Measurements from ENCODE around the gene BCLAF1.

Gene BCLAF1, protein sequence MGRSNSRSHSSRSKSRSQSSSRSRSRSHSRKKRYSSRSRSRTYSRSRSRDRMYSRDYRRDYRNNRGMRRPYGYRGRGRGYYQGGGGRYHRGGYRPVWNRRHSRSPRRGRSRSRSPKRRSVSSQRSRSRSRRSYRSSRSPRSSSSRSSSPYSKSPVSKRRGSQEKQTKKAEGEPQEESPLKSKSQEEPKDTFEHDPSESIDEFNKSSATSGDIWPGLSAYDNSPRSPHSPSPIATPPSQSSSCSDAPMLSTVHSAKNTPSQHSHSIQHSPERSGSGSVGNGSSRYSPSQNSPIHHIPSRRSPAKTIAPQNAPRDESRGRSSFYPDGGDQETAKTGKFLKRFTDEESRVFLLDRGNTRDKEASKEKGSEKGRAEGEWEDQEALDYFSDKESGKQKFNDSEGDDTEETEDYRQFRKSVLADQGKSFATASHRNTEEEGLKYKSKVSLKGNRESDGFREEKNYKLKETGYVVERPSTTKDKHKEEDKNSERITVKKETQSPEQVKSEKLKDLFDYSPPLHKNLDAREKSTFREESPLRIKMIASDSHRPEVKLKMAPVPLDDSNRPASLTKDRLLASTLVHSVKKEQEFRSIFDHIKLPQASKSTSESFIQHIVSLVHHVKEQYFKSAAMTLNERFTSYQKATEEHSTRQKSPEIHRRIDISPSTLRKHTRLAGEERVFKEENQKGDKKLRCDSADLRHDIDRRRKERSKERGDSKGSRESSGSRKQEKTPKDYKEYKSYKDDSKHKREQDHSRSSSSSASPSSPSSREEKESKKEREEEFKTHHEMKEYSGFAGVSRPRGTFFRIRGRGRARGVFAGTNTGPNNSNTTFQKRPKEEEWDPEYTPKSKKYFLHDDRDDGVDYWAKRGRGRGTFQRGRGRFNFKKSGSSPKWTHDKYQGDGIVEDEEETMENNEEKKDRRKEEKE

DNA sequence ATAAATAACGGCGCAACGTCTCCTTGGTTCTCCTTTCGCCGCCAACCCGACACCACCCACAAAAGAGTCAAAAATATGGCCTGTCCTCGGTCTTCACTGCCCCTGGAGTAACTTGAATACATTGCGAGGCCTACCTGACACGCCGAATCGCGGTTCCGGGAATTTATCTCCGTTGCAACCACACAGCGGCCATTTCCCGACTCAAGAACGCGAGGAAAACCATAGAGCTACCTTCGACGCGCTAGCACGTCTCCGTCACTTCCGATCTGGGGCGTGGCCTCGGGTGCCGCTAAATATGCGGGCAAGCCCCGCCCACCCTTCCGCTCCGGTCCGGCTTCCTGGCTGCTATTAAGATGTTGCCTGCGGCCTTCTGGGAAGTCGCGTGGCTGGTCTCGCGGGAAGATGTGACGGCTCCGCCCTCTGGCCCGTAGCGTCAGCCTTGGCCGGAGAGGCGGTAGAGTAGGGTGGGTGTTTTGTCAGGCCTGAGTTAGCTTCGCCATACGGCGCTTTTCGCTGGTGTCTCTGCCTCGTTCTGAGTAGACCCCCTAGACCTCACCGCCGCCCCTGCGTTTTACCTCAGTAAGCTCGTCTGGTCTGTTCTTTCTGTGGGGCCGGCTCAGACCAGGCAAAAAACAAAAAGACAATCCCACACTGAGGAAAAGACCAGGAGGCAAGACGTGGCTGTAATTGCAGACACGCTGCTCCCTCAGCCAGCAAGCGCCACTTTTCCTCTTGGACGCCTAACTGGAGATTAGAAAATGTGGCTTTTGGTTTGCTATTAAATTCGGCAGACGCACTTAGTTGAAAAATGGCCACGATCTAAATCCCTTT is at the start of gene BCLAF1:
TSS of gene BCLAF1 (minus strand) at position 268 of the 831 bp plus-strand sequence. CDS start 9,980 bp downstream, outside the sequence.
- DNase-seq: peak; percentile 79 to 100 (median 99)

DNA sequence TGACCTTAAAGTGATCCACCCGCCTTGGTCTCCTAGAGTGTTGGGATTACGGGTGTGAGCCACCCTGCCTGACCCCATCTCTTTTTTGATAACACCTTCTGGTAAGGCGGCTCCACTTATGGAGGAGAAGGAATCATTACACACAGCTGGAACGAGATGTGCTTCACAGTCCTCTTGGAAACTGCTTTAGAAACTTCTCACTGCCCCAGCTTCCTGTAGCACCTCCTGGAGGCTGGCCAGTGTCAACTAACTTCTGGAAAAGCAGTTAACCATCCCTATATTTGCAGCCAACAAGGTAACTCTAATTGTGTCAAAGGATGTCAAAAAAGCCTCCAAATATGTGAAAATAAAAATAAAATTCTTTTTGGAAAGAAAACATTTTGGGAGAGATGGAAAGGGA is 48.8 kb upstream of the BCLAF1 start:
- no peak for DNase-seq

DNA sequence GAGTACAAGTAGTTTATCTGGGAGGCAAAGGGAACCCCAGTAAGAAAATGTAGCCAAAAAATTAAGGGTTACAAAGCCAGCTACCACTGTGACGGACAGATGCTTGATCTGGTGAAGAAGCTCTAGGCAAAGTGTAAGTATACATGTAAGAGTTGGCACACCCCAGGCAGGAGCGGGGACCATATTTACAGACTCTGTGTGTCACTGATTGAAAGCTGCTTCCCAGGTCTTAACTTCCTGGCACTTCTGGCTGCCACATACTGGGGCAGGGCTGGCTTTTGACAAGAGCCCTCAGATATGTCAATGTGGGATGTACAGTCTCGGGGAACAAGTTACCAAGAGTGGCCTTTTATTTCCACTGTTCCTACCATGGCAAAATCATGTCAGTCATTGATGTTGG is 48.0 kb upstream of the BCLAF1 start:
- no peak for DNase-seq

DNA sequence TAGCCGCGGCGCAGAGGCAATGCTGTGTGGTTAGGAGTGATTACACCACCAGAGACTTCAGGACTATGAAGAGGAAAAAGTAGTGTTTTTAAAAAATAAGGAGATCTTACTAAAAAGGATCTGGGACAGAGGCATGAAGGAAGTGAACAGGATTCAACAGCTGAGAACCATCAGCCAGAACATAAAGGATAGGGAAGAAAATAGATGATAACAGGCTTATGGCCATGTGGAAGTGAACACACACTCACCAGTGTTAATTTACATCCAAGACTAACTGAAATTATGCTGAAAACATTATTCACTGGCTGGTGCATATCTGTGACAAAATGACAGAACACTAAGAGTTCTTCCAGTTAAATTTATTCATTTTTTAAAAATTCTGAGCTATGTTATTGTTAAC is 47.5 kb upstream of the BCLAF1 start:
- no peak for DNase-seq

DNA sequence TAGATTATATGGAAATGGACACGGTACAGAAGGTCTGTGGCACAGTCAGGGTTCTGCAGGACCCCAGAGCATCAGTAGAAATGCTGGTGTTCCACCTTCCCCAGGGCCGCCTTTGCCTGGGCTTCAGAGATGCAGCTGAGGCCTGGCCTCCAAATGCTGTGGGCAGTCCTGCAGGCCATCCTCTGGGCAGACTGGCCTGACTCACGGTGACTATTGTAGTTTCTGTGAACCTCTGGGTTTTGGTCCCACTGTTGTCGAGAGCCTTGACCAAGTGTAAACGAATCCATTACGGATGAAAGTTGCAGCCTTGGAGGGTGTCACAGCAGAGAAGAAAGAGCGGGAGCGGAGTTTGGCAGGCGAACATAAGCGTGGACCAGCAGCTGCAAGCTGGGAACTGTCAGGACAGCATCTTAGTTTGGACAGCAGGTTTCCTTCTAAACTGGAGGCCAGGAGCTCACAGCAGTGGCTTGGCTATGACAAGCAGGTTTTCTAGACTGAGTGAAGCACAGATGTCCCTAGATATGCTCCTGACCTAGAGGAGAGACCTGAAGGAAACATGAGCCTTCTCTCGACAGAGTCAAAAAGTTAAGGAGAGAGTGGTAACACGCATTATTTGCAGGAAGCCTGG is 46.2 kb upstream of the BCLAF1 start:
- DNase-seq: peak in 8 of 51 donors; percentile 5 to 46 (median 16)

DNA sequence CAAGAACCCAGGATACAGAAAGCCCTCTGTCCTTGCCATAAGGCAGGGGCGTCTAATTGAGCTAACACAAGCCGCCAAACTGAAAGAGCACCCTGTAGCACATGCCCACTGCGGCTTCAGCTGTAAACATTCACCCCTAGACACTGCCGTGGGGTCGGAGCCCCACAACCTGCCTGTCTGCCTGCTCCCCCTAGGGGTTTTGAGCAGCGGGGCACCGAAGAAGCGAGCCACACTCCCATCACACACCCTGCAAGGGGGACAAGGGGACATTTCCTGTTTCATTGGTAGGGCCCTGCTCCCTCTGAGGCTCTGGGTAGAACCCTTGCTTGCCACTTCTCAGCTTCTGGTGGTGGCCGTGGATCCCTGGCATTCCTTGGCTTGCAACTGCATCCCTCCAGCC is 45.2 kb upstream of the BCLAF1 start:
- DNase-seq: peak in 9 of 51 donors; percentile 9 to 61 (median 24)

DNA sequence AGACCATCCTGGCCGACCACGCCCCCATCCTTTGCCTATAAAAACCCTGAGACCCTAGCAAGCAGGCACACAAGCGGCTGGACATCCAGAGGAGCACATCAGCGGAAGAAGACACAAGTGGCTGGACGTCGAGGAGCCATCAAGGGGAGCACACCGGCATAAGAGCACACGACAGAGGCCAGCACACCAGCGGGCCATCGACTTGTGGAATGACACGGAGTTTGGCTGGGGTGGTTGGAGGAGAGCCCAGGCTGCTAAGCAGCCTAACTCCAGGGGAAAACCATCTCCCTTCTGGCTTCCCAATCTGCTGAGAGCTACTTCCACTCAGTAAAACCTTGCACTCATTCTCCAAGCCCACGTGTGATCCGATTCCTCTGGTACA is 44.8 kb upstream of the BCLAF1 start:
- DNase-seq: peak in 10 of 51 donors; percentile 21 to 61 (median 40)

DNA sequence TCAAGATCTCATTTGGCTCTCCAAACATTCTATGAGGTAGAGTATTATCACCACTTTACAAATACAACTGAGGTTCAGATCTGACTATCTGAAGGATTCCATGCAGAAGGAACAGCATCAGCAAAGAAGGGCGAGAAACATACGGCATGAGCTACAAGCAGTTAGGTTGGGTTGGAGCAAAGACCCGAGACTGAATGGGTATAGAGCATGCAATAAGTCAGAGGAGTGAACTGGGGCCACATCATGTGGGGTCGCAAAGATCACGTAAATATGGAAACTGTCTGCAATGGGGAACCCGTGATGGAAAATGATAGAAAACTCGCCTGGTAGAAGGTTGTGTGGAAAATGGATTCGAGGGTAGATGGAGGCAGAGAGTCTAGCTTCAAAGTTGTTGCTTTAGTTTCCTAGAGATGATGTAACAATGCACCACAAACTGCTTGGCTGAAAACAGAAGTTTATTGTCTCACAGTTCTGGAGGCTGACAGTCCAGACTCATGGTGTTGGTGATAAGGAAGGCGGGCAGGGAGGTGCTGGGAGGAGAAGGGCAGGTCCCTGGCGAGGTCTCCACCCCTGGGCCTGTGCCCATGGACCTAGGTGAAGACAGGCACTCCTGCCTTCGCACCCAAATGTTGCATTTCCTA is 44.3 kb upstream of the BCLAF1 start:
- DNase-seq: no peak

DNA sequence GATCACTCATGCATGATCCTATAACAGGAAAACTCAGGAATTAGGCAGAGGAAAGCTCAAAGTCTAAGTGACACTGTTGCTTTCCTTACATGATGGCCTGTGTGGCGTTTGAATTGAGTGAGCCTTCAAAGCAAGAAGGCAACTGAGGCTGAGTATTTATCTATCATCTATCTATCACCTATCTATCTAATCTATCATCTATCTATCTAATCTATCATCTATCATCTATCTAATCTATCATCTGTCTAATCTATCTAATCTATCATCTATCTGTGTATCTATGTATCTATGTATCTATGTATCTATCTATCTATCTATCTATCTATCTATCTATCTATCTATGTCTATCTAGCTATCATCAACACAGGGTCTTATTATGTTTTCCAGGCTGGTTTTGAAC is 41.8 kb upstream of the BCLAF1 start:
- no peak for DNase-seq

DNA sequence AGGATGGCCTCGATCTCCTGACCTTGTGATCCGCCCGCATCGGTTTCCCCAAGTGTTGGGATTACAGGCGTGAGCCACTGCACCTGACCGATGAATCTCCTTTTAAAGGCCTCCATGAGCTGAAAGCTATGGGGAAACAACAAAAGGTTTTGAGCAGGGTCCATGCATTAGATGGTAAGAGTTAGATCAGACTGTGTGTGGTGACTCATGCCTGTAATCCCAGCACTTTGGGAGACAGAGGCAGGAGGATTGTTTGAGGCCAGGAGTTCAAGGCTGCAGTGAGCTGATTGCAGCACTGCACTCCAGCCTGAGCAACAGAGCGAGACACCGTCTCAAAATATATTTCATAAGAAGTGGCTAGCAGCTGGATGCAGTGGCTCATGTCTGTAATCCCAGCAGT is 41.0 kb upstream of the BCLAF1 start:
- no peak for DNase-seq

DNA sequence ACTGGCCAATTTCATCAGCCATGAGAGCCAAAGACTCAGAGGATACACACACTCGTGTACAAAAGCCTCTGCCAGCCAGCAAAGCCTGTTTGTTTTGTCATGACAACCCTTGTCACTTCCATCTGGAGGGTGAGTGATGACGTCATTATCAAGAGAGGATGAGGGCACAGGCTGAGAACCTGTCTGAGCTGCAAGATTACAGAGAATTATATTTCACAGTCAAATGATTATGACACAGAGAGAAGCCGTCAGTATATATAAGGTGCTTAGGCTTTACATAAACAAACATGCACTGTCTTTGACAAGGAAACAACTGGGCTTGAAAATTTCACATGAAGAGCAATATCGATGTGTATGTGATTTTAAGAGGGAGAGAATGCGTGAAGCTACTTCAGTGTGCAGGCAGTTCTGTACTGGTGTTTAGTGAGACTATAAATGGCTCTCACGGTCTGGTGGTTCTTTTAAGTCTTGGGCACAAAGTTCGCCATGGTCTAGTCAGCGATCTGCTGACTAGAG is 36.5 kb upstream of the BCLAF1 start:
- peak in 7 of 51 donors; percentile 6 to 27 (median 17) for DNase-seq

DNA sequence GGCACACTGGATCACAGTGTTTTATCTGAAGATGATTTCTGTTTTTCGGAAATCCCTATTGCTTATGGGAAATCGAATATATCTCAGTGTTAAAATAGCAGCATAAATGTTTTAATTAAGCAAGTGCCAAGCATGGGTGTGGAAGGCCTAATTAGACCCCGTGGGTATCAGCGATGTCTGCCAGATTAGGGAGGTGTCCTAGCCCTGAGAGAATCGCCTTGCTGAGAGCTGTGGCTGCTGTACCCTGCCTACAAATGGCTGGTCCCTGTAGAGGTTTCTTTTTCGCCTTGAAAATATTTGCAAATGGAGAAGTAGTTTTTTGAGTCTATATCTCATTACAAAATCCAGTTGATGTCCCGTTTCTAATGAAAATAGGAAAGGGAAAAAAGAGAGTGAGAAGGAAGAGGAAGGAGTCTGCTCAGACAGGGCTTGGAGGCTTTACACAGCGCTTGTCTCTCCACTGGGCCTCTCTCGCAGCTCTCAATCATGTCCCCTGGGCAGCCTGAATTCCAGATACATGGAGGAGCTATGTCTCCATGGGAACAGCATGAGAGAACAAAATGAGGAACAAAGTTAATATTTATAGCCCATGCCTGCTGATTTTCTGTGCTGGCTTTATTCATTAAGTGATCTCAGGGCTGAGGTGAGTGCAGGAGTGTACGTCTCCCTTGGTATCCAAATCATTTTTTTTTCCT is 35.2 kb upstream of the BCLAF1 start:
- DNase-seq: peak in 11 of 51 donors; percentile 5 to 62 (median 23)

DNA sequence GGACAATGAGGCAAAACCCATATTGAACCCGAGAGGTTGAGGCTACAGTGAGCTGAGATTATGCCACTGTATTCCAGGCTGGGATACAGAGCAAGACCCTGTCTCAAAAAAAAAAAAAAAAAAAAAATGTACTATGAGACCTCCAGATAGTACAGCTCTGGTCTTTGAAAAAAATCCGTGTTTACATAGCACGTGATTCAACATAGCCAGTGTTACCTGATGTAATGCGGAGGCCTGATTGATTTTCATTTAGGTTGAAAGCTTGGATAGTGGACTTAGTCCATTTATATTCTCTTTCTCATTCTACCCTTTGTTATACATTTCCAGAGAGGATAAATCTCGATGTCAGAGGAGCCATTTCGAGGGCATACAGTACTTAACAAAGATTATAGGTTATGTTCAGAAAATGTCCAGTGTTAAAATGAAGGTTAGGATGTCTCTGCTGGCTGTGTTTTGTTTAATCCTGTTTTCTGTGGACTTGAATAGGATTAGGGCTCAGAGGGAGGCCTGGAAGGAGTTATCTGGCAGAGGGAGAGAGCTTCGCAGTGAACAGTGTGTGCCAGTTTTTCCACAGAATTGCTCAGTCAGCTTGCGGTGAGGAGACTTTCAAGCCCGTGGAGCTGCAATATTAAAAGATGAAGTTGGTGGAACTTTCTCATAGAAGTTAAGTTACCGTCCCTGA is 33.9 kb upstream of the BCLAF1 start:
- DNase-seq: peak in 14 of 51 donors; percentile 6 to 42 (median 28)

DNA sequence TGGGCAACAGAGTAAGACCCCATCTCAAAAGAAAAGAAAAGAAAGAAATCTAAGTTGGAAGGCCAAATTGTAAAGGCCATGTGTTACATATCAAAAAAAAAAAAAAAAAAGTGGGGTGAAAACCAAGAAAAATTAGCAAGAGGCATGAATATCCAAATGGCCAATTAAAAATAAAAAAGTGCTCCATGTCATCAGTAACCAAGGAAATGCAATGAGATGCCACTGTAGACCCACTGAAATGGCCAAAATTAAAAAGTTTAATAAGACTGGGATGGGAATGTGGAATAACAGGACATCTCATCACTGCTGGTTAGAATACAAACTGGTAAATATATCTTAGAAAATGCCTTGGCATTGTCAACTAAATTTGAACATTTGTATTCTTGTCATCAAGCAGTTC is 30.1 kb upstream of the BCLAF1 start:
- DNase-seq: no peak

DNA sequence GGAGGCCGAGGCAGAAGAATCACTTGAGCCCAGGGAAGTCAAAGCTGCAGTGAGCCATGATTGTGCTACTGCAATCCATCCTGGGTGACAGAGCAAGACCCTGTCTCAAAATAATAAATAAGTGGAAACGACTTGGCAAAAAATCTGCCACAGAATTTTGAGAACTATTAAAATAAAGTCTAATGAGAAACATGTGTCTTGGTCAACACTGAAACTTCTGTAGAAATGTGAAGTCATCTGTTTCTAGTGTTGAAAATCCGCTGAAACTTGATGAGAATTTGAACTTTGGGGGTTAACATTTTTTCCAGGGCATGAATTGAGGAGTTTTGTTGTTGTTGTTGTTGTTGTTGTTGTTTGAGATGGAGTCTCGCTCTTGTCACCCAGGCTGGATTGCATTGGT is 29.0 kb upstream of the BCLAF1 start:
- no peak for DNase-seq

DNA sequence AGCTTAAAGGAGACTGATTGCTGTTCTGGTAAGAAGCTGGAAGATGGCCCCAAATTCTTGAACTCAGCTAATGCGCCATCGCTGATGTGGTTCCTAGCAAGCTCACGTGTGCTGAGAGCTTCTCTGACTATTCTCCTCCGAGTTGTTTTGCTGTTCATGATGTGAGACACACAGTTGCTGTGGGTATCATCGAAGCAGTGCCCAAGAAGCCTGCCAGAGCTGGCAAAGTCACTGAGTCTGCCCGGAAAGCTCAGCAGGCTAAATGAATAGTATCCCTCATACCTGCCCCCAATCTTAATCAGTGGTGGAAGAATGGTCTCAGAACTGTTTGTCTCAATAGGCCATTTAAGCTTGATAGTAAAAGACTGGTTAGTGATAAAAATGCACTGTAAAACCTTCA is 28.3 kb upstream of the BCLAF1 start:
- peak in 17 of 51 donors; percentile 11 to 58 (median 21) for DNase-seq

DNA sequence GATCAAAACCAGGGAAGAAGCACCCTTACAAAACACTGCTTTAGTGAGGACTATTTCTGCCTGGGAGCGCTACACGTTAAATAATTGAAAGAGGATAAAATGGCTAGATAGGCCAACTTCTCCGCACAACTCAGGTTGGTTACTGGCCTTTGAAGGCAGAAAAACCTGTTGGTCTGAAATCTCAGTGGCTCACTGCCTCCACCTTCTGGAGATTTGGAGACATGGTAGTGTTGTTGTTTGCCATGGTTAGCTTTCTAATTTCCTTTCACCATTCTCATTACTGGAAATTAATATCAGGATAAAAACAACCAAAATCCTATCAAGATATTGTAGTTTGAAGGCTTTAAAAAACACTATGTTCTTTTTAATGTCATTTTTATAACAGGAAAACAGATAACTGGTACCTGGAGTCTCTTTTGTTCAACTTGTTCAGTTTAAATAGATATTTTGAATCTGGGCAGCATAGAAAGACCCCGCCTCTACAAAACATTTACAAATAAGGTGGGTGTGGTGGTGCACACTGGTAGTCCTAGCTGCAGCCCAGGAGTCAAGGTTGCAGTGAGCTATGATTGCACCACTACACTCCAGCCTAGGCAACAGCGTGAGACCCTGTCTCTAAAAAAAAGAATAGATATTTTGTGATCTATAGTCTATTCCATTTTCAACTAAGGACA is 27.5 kb upstream of the BCLAF1 start:
- DNase-seq: peak in 28 of 51 donors; percentile 5 to 73 (median 46)

DNA sequence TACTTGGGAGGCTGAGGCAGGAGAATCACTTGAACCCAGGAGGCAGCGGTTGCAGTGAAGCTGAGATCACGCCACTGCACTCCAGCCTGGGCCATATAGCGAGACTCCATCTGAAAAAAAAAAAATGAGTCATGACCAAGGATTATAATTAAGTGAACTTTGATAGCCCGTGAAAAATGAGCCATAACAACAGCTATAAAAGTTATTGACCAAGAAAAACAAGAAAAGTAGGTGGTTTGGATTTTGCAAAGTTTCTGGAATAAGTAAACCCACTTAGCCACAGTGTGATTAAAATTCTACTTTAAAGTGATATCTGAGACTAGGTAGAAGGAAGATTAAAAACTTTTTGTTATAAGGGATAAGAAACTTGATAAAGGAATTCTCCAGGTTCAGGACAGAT is 25.9 kb upstream of the BCLAF1 start:
- no peak for DNase-seq

Data from hypothalamus (tissue), 51 donors.